ENCODE measurements around the gene CGREF1.

DNA sequence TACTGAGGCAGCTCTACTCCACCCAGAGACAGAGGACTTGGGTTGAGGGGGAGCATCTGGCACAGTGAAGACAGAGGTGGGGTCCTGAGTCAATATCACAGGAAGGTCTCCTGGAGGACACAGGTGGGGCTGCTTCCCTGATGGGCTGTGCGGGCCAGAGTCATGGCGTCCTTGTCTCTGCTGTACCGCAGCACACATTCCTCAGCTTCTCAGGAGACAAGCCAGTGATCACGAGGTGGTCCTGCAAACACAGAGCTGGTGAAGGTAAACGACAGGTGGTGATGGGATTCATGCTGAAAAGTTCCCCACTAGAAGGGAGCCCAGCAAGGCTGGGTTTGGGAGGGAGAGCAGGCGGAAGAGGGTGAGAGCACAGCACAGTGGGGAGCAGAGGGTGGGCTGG lies 39.5 kb upstream of the CGREF1 start:
- TF ChIP-seq, protein P1, sequence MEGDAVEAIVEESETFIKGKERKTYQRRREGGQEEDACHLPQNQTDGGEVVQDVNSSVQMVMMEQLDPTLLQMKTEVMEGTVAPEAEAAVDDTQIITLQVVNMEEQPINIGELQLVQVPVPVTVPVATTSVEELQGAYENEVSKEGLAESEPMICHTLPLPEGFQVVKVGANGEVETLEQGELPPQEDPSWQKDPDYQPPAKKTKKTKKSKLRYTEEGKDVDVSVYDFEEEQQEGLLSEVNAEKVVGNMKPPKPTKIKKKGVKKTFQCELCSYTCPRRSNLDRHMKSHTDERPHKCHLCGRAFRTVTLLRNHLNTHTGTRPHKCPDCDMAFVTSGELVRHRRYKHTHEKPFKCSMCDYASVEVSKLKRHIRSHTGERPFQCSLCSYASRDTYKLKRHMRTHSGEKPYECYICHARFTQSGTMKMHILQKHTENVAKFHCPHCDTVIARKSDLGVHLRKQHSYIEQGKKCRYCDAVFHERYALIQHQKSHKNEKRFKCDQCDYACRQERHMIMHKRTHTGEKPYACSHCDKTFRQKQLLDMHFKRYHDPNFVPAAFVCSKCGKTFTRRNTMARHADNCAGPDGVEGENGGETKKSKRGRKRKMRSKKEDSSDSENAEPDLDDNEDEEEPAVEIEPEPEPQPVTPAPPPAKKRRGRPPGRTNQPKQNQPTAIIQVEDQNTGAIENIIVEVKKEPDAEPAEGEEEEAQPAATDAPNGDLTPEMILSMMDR (IDR thresholded peaks at IDR 0.05), result no peak
- no peak for TF ChIP-seq POLR2A (IDR thresholded peaks at IDR 0.05)

Measured in body of pancreas (tissue), 4 donors.